ENCODE data around the gene KTI12.

The KTI12 gene

GRCh38 chr1:52059888-52060287, 26.3 kb upstream of the KTI12 start:
- TF ChIP-seq CTCF (IDR thresholded peaks at IDR 0.05; ENCODE audit: insufficient read depth, low read length), result no peak
- no peak for DNase-seq (ENCODE audit: low read depth in 1 of 2, low spot score in 1 of 2)
- Histone ChIP-seq H3K4me3 (replicated peaks; ENCODE audit: insufficient read depth, low read length) (no peak overlapping the region), H3K27ac (replicated peaks) (no peak overlapping the region), H3K27me3 (ENCODE audit: insufficient read depth, poor library complexity, severe bottlenecking) (no peaks in the 10 kb centered on the region)

- DNase-seq (ENCODE audit: low read depth in 1 of 2, low spot score in 1 of 2), result no peak
- Histone ChIP-seq H3K27me3 (ENCODE audit: insufficient read depth, poor library complexity, severe bottlenecking) (no peaks in the 10 kb centered on the region), H3K27ac (replicated peaks) (no peak overlapping the region), H3K4me3 (replicated peaks; ENCODE audit: insufficient read depth, low read length) (no peak overlapping the region)
- no peak for TF ChIP-seq SPI1 (IDR thresholded peaks at IDR 0.05; ENCODE audit: borderline replicate concordance, low read depth)
- TF ChIP-seq GABPA (IDR thresholded peaks at IDR 0.05; ENCODE audit: low read depth), result no peak
- no peak for TF ChIP-seq REST (IDR thresholded peaks at IDR 0.05; ENCODE audit: insufficient replicate concordance, low read depth)
- no peak for TF ChIP-seq POLR2AphosphoS5 (IDR thresholded peaks at IDR 0.05; ENCODE audit: low read depth)
- TF ChIP-seq CTCF (IDR thresholded peaks at IDR 0.05; ENCODE audit: insufficient read depth, low read length), result no peak
Measured at GRCh38 chr1:52059321-52059720, 25.7 kb upstream of the KTI12 start.

- Histone ChIP-seq H3K27ac (replicated peaks) (peak overlapping the region; percentile 98), H3K27me3 (ENCODE audit: insufficient read depth, poor library complexity, severe bottlenecking) (no peaks in the 10 kb centered on the region), H3K4me3 (replicated peaks; ENCODE audit: insufficient read depth, low read length) (peak overlapping the region; percentile 87)
- DNase-seq (ENCODE audit: low read depth in 1 of 2, low spot score in 1 of 2), result no peak
- peak; percentile 85 for TF ChIP-seq SPI1 (IDR thresholded peaks at IDR 0.05; ENCODE audit: borderline replicate concordance, low read depth)
- no peak for TF ChIP-seq REST (IDR thresholded peaks at IDR 0.05; ENCODE audit: insufficient replicate concordance, low read depth)
Measured at GRCh38 chr1:52057876-52058415, 24.3 kb upstream of the KTI12 start.

- TF ChIP-seq SPI1 (IDR thresholded peaks at IDR 0.05; ENCODE audit: borderline replicate concordance, low read depth) (peak; percentile 47; the same call in 1 of the 2 replicates), REST (IDR thresholded peaks at IDR 0.05; ENCODE audit: insufficient replicate concordance, low read depth) (no peak)
- peak; percentile 7 to 42 for DNase-seq (ENCODE audit: low read depth in 1 of 2, low spot score in 1 of 2)
- H3K27ac ChIP-seq (replicated peaks), result peak overlapping the region; percentile 98
- peak overlapping the region; percentile 87 for H3K4me3 ChIP-seq (replicated peaks; ENCODE audit: insufficient read depth, low read length)
- H3K27me3 ChIP-seq (ENCODE audit: insufficient read depth, poor library complexity, severe bottlenecking), result no peaks in the 10 kb centered on the region
Measured at GRCh38 chr1:52057255-52057654, 23.6 kb upstream of the KTI12 start.
